NCI-H69 (cell line): ENCODE data around the gene SNAI1.
"Not testable (repeated sequence)": the region's sequence is repeated elsewhere in the genome, so short reads cannot be mapped to it uniquely, and the experiment has no call there.

Experiments
- DNase-seq: peaks from one replicate; lab custom pipeline; 2025; lab: John Stamatoyannopoulos, UW

SNAI1 gene

DNA sequence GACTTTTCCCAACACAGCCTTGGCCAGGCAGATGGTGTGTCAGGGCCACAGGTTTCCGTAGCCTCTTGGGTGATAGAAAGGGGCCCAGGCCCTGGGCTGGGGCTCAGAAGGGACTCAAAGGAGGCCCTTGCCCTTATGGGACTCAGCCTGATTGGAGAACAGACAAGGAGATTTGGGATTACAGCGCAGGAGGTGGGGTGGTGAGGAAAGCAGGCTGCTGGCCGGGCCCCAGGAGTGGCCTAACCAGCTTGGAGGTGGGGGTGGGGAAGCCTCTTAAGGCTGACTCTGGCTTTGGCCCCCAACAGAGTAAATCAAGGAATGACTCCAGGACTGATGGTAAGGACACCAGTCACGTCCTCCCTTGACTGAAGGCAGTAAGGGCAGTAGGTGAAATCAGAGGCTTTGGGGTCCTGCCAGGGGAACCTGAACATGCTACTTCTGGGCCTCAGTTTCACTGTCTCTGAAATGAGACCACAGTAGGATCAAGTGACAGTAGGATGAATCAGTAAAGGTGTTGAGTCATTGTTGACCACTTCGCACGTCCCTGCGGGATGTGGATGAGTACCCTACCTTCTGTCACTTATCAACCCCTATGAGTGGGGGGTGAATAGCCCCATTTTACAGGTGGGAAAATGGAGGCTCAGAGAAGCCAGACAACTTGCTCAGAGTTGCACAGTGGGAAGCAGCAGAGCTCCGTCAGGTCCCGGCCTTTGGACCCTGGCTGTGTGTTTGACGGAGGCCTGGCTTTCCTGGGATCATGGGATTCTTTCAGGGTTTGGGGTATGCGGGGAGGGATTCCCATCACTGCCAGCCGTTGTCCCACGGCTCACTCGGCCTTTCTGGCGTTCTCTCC is 4.5 kb downstream of the SNAI1 start:
- DNase-seq, result no peak

GRCh38 chr20:49987868-49988690 is 5.3 kb downstream of the SNAI1 start:
- no peak for DNase-seq

DNA sequence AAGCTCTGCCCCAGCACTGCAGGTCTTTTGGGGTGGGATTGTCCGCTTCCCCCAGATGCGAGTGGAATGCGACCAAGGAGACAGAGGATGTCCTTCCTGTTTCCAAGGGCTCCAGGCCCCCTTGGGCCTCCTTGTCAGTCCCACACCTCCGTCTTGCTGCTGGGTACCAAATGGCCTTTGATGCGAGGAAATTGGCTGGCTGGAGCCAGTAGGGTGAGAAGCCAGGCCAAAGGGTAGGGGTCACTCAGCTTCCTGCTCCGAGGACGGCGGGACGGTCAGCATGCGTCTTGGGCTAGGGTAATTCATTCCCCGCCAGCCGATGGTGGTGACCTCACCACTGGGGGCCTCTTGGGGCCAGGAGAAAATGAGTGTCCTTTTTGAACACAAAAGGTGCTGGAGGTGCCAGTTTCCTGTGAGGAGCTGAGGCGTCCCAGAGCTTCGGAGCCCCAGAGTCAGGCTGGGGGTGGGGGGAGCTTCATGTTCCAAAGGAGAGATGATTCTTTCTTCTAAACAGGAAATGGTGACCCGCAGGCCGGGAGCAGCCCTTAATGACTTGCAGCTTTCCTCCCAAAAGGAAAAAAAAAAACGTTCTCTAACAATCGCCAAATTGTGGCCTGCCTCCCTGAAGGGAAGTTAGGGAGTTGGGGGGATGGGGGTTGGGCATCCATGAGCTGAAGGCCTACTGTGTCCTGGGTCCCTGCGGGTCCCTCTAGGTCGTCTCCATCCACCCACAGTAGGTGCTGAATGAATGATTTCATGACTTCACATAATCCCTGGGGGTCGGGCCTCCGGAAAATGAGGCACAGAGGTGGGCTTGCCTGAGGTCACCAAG is 6.7 kb downstream of the SNAI1 start:
- DNase-seq, result no peak

GRCh38 chr20:49990271-49990720 is 7.5 kb downstream of the SNAI1 start:
- no peak for DNase-seq

GRCh38 chr20:49993301-49993751 is 10.5 kb downstream of the SNAI1 start:
- DNase-seq, result no peak

- DNase-seq, result no peak
These were observed 12.8 kb downstream of the SNAI1 start for GRCh38 chr20:49995586-49995985.

DNA sequence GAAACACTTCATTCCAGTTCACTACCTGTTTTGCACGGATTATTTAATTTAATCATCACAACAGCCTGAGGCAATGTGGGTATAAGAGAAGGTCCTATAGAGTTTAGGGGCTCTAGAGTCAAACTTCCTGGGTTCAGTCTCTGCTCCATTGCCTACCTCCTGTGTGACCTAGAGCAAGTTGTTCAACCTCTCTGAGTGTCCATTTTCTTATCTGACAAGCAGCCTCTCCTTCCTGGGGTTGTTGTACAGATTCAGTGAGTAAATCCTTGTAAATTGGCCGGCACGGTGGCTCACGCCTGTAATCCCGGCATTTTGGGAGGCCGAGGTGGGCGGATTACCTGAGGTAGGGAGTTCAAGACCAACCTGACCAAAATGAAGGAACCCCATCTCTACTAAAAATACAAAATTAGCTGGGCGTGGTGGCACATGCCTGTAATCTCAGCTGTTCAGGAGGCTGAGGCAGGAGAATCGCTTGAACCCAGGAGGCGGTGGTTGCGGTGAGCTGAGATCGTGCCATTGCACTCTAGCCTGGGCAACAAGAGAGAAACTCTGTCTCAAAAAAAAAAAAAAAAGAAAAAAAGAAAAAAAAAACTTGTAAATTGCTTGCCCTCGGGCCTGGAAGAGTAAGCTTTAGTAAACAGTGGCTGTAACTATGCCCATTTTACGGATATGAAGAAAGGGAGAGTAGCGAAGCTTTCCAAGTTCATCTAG is 15.9 kb downstream of the SNAI1 start:
- DNase-seq, result not testable (repeated sequence)

GRCh38 chr20:49999329-49999728 is 16.5 kb downstream of the SNAI1 start:
- DNase-seq, result no peak

GRCh38 chr20:50000548-50001222 is 17.9 kb downstream of the SNAI1 start:
- not testable (repeated sequence) for DNase-seq

- DNase-seq, result no peak
These were observed 19.1 kb downstream of the SNAI1 start for GRCh38 chr20:50001784-50002311.

- no peak for DNase-seq
These were observed 20.5 kb downstream of the SNAI1 start for GRCh38 chr20:50003253-50003656.

DNA sequence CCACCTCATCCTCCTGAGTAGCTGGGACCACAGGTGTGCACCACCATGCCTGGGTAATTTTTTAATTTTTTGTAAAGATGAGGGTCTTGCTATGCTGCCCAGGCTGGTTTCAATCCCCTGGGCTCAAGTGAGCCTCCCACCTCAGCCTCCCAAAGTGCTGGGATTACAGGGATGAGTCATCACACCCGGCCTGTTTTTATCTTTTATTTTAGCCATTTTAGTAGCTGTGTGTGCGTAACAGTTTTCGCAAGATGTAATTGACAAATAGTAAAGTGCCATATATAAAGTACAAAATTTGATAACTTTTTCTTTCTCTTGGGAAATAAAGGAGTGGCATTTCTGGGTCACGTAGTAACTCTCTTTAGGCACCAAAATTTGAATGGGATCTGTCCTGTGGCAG is 21.4 kb downstream of the SNAI1 start:
- no peak for DNase-seq

DNA sequence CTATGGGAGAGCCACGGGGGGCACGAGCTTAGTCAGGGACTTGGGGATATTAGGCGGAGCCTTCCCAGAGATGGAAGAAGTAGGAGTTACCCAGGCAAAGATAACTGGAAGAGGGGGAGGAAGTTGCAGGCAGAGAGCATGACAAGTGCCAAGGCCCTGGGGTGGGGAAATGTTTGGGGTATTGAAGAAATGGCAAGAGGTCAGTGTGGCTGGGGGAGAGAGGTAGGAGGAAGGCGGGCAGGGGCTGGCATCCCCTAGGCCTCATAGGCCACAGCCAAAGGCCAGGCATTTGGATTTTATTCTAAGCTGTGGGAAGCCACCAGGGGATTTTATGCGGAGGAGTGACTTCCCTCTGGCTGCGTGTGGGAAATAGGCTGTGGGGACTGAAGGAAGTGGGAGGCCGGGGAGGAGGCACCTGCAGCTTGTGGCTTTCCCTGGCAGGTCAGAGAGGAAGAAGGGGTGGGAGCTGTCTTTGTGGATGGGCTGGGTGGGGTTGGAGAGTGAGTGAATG is 22.7 kb downstream of the SNAI1 start:
- DNase-seq, result no peak

- no peak for DNase-seq
These were observed 24.6 kb downstream of the SNAI1 start for GRCh38 chr20:50007369-50007768.

GRCh38 chr20:50008007-50008406 is 25.2 kb downstream of the SNAI1 start:
- DNase-seq, result no peak

GRCh38 chr20:50009521-50010454 is 27.0 kb downstream of the SNAI1 start:
- no peak for DNase-seq

- not testable (repeated sequence) for DNase-seq
These were observed 28.8 kb downstream of the SNAI1 start for GRCh38 chr20:50011597-50011996.

DNA sequence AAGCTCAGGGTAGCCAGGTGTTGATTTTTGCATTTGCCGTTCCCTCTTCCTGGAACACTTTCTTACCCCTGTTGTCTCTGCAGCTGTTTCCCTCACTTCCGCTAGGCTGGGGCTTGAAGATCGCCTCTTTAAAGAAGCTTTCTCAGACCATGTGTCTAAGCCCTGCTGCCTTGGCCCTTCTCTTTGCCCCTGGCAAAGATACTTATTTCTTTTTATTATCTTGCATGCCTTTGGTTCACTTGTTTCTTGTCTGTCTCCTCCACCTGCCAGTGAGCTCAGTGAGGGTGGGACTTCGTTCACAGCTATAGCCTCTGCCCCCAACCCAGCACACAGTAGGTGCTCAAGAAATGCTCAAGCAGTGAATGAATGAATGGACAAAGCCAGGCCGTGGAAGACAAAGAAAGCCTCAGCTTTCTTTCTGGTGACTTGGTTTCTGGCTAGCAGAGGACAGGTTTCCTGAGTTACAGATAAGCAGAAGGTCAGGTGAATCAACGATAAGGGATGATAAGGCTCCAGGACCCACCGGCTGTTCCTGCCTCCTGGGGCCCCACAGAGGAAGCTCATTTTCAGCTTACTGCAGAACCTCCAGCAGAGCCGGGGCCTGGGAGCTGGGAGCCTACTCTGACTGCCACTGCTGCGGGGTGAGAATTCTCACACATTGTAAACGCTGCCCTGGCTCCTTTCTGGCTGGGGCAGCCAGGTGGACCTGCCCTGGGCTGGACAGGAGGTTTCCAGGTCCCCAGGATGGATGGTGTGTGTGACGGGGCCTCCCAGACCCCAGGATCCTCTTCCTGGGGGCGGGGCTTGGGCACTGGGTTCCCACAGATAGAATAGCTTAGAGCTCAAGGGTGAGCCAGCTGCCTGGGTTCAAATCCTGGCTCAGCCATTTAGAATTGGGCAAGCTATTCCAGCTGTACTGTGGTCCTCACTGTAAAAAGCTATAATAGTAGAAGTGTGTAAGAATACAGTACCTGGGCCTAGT is 29.8 kb downstream of the SNAI1 start:
- no peak for DNase-seq
